HG02759 (cell line): ENCODE results near the gene RPL10.

Source experiments
- ATAC-seq: cut with Tn5 transposase; IDR thresholded peaks from one replicate; pipeline ENCODE4 v1.9.1; 2021; ENCODE audit warnings: mild to moderate bottlenecking, moderate library complexity; ENCODE audit not compliant: unreplicated experiment

The RPL10 gene

GRCh38 chrX:154443992-154444754, 46.0 kb downstream of the RPL10 start, which contains the start of gene FAM50A:
Gene FAM50A (plus strand): TSS chrX:154444141. CDS start chrX:154444236, 95 bp downstream.
- peak; percentile 85 for ATAC-seq

DNA sequence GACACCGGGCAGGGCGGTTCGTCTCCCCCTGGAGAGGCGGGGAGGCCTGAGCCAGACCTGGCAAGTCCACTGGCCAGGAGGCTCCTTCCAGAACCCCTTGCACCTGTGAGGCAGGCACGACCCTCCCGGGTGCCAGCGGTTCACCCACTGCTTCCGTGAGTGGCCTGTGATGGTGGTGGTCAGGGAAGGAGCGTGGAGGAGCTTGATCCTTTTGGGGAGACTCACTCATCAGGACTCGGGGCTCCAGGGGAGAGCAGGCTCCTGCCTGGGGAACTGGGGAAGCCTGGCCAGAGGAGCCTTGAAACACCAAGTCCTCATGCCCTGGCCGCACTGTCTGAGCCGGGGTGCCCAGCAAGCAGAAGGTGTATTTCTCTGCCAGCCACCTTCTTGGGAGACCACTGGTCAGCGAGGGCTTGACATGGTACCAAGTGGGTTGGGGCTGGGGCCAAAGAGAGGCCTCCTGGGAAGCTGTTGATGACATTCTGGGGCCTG, 46.6 kb downstream of the RPL10 start:
- ATAC-seq = no peak

- no peak for ATAC-seq
Measured at GRCh38 chrX:154445776-154446175, 47.6 kb downstream of the RPL10 start.

GRCh38 chrX:154446430-154446829, 48.3 kb downstream of the RPL10 start:
- no peak for ATAC-seq

DNA sequence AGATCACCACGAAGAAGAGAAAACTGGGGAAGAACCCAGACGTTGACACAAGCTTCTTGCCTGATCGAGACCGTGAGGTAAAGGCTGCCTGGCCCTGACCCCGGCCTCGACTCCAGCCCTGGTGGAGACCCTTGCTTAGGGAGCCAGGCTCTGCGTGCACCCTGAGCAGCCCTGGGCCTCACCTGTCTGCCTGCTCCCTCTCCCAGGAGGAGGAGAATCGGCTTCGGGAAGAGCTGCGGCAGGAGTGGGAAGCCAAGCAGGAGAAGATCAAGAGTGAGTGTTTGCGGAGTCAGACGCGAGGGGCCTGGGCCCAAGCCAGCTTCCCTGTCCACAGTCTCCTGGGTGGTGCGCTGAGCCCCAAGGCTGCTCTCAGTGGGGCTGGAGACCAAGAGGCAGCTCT, 50.3 kb downstream of the RPL10 start:
- no peak for ATAC-seq

- no peak for ATAC-seq
Measured at GRCh38 chrX:154449618-154450017, 51.4 kb downstream of the RPL10 start.

GRCh38 chrX:154450312-154450711, 52.1 kb downstream of the RPL10 start:
- no peak for ATAC-seq
